ENCODE measurements around the gene RGS12.

- no peak for TF ChIP-seq POLR2A (IDR thresholded peaks at IDR 0.05)
- TF ChIP-seq CTCF (IDR thresholded peaks at IDR 0.05) = no peak
- TF ChIP-seq EP300 (IDR thresholded peaks at IDR 0.05) = no peak
Observed at GRCh38 chr4:3311095-3311372, 18.2 kb downstream of the RGS12 start.

All from tibial nerve (tissue), 4 donors.